T-helper 2 cell treated with Interferon-gamma antibody and Interleukin-4, amounts not matched to agents 5 μg/mL and 100 μg/mL, for 36 hours (primary cell): ENCODE measurements around the gene MFGE8.

Source experiments
- DNase-seq: peaks from one replicate; pipeline ENCODE4 v3.0.0; 2021; ENCODE audit warnings: low spot score
- H3K27ac Mint-ChIP-seq: one replicate; pipeline ENCODE4 v1.8.0; 2021; ENCODE audit warnings: mild to moderate bottlenecking, mixed read lengths
- H3K27me3 Mint-ChIP-seq: one replicate; pipeline ENCODE4 v1.8.0; 2021; ENCODE audit warnings: low read depth, mixed read lengths
- H3K36me3 Mint-ChIP-seq: one replicate; pipeline ENCODE4 v1.8.0; 2021; ENCODE audit warnings: low read depth, mixed read lengths
- H3K4me1 Mint-ChIP-seq: one replicate; pipeline ENCODE4 v1.8.0; 2021; ENCODE audit warnings: low read depth, mixed read lengths
- H3K4me3 Mint-ChIP-seq: one replicate; pipeline ENCODE4 v1.8.0; 2022; ENCODE audit warnings: mild to moderate bottlenecking, moderate library complexity, mixed read lengths
- H3K9me3 Mint-ChIP-seq: one replicate; pipeline ENCODE4 v1.8.0; 2021; ENCODE audit warnings: mixed read lengths

The MFGE8 gene

GRCh38 chr15:88863412-88863811 lies 49.8 kb downstream of the MFGE8 start:
- no peaks in the 10 kb centered on the region for H3K36me3 Mint-ChIP-seq
- no peak overlapping the region for H3K4me3 Mint-ChIP-seq
- H3K27me3 Mint-ChIP-seq: no peaks in the 10 kb centered on the region
- no peaks in the 10 kb centered on the region for H3K4me1 Mint-ChIP-seq
- H3K9me3 Mint-ChIP-seq: no peaks in the 10 kb centered on the region
- H3K27ac Mint-ChIP-seq: no peak overlapping the region
- no peak for DNase-seq

GRCh38 chr15:88860212-88860611 lies 53.0 kb downstream of the MFGE8 start:
- H3K4me3 Mint-ChIP-seq: no peak overlapping the region
- H3K36me3 Mint-ChIP-seq: no peaks in the 10 kb centered on the region
- no peak overlapping the region for H3K27ac Mint-ChIP-seq
- H3K9me3 Mint-ChIP-seq: no peaks in the 10 kb centered on the region
- H3K27me3 Mint-ChIP-seq: no peaks in the 10 kb centered on the region
- DNase-seq: no peak
- no peaks in the 10 kb centered on the region for H3K4me1 Mint-ChIP-seq

GRCh38 chr15:88859550-88859949 lies 53.6 kb downstream of the MFGE8 start:
- Mint-ChIP-seq H3K27me3 (no peaks in the 10 kb centered on the region), H3K27ac (no peak overlapping the region), H3K36me3 (no peaks in the 10 kb centered on the region), H3K9me3 (peaks cover 3% of the 10 kb centered on the region), H3K4me1 (no peaks in the 10 kb centered on the region), H3K4me3 (no peak overlapping the region)
- DNase-seq: no peak

- no peak for DNase-seq
- Mint-ChIP-seq H3K4me1 (no peaks in the 10 kb centered on the region), H3K9me3 (peaks cover 9% of the 10 kb centered on the region), H3K27ac (no peak overlapping the region), H3K4me3 (no peak overlapping the region), H3K27me3 (no peaks in the 10 kb centered on the region), H3K36me3 (no peaks in the 10 kb centered on the region)
Observed at GRCh38 chr15:88858934-88859333, 54.2 kb downstream of the MFGE8 start.

- Mint-ChIP-seq H3K4me1 (no peaks in the 10 kb centered on the region), H3K27ac (no peak overlapping the region), H3K36me3 (no peaks in the 10 kb centered on the region), H3K9me3 (peaks cover 12% of the 10 kb centered on the region), H3K27me3 (no peaks in the 10 kb centered on the region), H3K4me3 (no peak overlapping the region)
- DNase-seq: no peak
Observed at GRCh38 chr15:88852476-88852875, 60.7 kb downstream of the MFGE8 start.

- peaks cover 9% of the 10 kb centered on the region for H3K9me3 Mint-ChIP-seq
- no peak overlapping the region for H3K27ac Mint-ChIP-seq
- H3K36me3 Mint-ChIP-seq: no peaks in the 10 kb centered on the region
Observed at GRCh38 chr15:88849376-88850072, 63.7 kb downstream of the MFGE8 start.

More at GRCh38 chr15:88849376-88850072, 63.7 kb downstream of the MFGE8 start:
- Mint-ChIP-seq H3K27me3 (no peaks in the 10 kb centered on the region), H3K4me3 (no peak overlapping the region), H3K4me1 (no peaks in the 10 kb centered on the region)
- DNase-seq: no peak
